GM23338 (cell line): ENCODE measurements around the gene NELFA. TPM values are rescaled to one million over a fixed set of nuclear protein-coding genes. Genes with fewer than 3 reads are reported as not detected.
A peak's percentile ranks its signal among the peaks of the same experiment; 100 is the strongest.

Source experiments
- ATAC-seq: fragments of 200-7000 bp; cut with Tn5 transposase; 3 replicates; pipeline ENCODE4 v1.9.1; 2020
- DNase-seq: peaks from one replicate; pipeline ENCODE4 v3.0.0-alpha.2; 2015; ENCODE audit warnings: low spot score
- H2AFZ ChIP-seq: fragments of 200-600 bp; sonication (generic); 2 replicates; pipeline ENCODE4 v1.8.0; 2016; ENCODE audit warnings: antibody characterized with exemption, mild to moderate bottlenecking, moderate library complexity
- H3F3A ChIP-seq: fragments of 200-600 bp; sonication (generic); replicated peaks from 2 replicates; pipeline ENCODE4 v1.8.0; 2017; ENCODE audit warnings: antibody characterized with exemption, mixed run types, low read depth
- H3K27ac ChIP-seq: fragments of 200-600 bp; sonication (generic); 2 replicates; pipeline ENCODE4 v1.6.1; 2016; ENCODE audit warnings: low read depth
- H3K27me3 ChIP-seq: fragments of 200-600 bp; sonication (generic); 2 replicates; pipeline ENCODE4 v1.8.0; 2016; ENCODE audit warnings: mild to moderate bottlenecking, mixed run types, moderate library complexity; ENCODE audit not compliant: insufficient read depth
- H3K36me3 ChIP-seq: fragments of 200-600 bp; sonication (generic); 2 replicates; pipeline ENCODE4 v1.8.0; 2016; ENCODE audit warnings: mild to moderate bottlenecking; ENCODE audit not compliant: insufficient read depth
- H3K4me1 ChIP-seq: fragments of 200-600 bp; sonication (generic); 2 replicates; pipeline ENCODE4 v1.8.0; 2016; ENCODE audit warnings: mild to moderate bottlenecking, moderate library complexity; ENCODE audit not compliant: insufficient read depth
- H3K4me2 ChIP-seq: fragments of 200-600 bp; sonication (generic); 2 replicates; pipeline ENCODE4 v1.7.1; 2017; ENCODE audit warnings: mixed run types
- H3K4me3 ChIP-seq: fragments of 200-600 bp; sonication (generic); 2 replicates; pipeline ENCODE4 v1.6.1; 2016; ENCODE audit warnings: mixed run types
- H3K79me2 ChIP-seq: fragments of 200-600 bp; sonication (generic); replicated peaks from 2 replicates; pipeline ENCODE4 v1.8.0; 2017; ENCODE audit warnings: mild to moderate bottlenecking; ENCODE audit not compliant: insufficient read depth
- H3K9me2 ChIP-seq: fragments of 200-600 bp; sonication (generic); 2 replicates; pipeline ENCODE4 v1.8.0; 2017; ENCODE audit not compliant: insufficient read depth
- H4K20me1 ChIP-seq: fragments of 200-600 bp; sonication (generic); replicated peaks from 2 replicates; pipeline ENCODE4 v1.8.0; 2017; ENCODE audit warnings: mild to moderate bottlenecking; ENCODE audit not compliant: insufficient read depth
- H3K27ac Mint-ChIP-seq: 2 replicates; pipeline ENCODE4 v1.8.0; 2020; ENCODE audit warnings: inconsistent platforms, mild to moderate bottlenecking, moderate library complexity, mixed read lengths
- H3K27me3 Mint-ChIP-seq: 3 replicates; pipeline ENCODE4 v1.8.0; 2022; ENCODE audit warnings: low read depth, mild to moderate bottlenecking, moderate library complexity, mixed read lengths, inconsistent platforms; ENCODE audit not compliant: insufficient read depth, poor library complexity
- H3K36me3 Mint-ChIP-seq: 3 replicates; pipeline ENCODE4 v1.8.0; 2021; ENCODE audit warnings: low read depth, mild to moderate bottlenecking, inconsistent platforms, moderate library complexity, mixed read lengths
- H3K4me1 Mint-ChIP-seq: 3 replicates; pipeline ENCODE4 v1.8.0; 2020; ENCODE audit warnings: mild to moderate bottlenecking, inconsistent platforms, mixed read lengths
- H3K4me3 Mint-ChIP-seq: 3 replicates; pipeline ENCODE4 v1.8.0; 2021; ENCODE audit warnings: moderate library complexity, mild to moderate bottlenecking, inconsistent platforms, mixed read lengths
- H3K9me3 Mint-ChIP-seq: 3 replicates; pipeline ENCODE4 v1.8.0; 2020; ENCODE audit warnings: moderate library complexity, mild to moderate bottlenecking, inconsistent platforms, mixed read lengths
- CREB1 ChIP-seq: fragments of 250-450 bp; sonication (Bioruptor Pico); IDR thresholded peaks from 2 replicates; pipeline ENCODE4 v1.5.0; 2020; ENCODE audit warnings: low read depth, mild to moderate bottlenecking, moderate library complexity
- EZH2 ChIP-seq: fragments of 200-600 bp; sonication (generic); IDR thresholded peaks from one replicate; pipeline ENCODE4 v1.8.0; 2017; ENCODE audit warnings: antibody characterized with exemption, mild to moderate bottlenecking, low read depth; ENCODE audit not compliant: unreplicated experiment
- EZH2phosphoT487 ChIP-seq: fragments of 200-600 bp; sonication (generic); IDR thresholded peaks from one replicate; pipeline ENCODE4 v1.8.1; 2018; ENCODE audit warnings: antibody characterized with exemption; ENCODE audit not compliant: unreplicated experiment
- JUNB ChIP-seq: IDR thresholded peaks from one replicate; pipeline ENCODE4 v1.6.1; 2016; ENCODE audit warnings: antibody characterized with exemption; ENCODE audit not compliant: unreplicated experiment
- NANOG ChIP-seq: IDR thresholded peaks from 2 replicates; pipeline ENCODE4 v1.6.1; 2016; ENCODE audit warnings: antibody characterized with exemption, borderline replicate concordance
- POLR2AphosphoS5 ChIP-seq: IDR thresholded peaks from 2 replicates; pipeline ENCODE4 v1.6.1; 2016; ENCODE audit warnings: antibody characterized with exemption, low read depth
- REST ChIP-seq: IDR thresholded peaks from one replicate; pipeline ENCODE4 v1.6.1; 2018; ENCODE audit warnings: antibody characterized with exemption; ENCODE audit not compliant: unreplicated experiment
- STAT1 ChIP-seq: IDR thresholded peaks from one replicate; pipeline ENCODE4 v1.6.1; 2016; ENCODE audit warnings: antibody characterized with exemption; ENCODE audit not compliant: unreplicated experiment
- ZNF114 ChIP-seq: fragments of 250-450 bp; sonication (Bioruptor Pico); IDR thresholded peaks from 2 replicates; pipeline ENCODE4 v1.5.0; 2020; ENCODE audit warnings: mild to moderate bottlenecking, moderate library complexity
- ZNF331 ChIP-seq: fragments of 250-450 bp; sonication (Bioruptor Pico); IDR thresholded peaks from 2 replicates; pipeline ENCODE4 v1.5.0; 2020; ENCODE audit warnings: low read depth, mild to moderate bottlenecking, moderate library complexity
- ZNF462 ChIP-seq: fragments of 250-450 bp; sonication (Bioruptor Pico); IDR thresholded peaks from 2 replicates; pipeline ENCODE4 v1.5.0; 2020; ENCODE audit warnings: mild to moderate bottlenecking, moderate library complexity
- polyA plus RNA-seq: library from polyadenylated mRNA; unstranded; fragments of >200 nt; fragmentation: Nextera tagmentation; extraction: Ambion mirVana; gene quantifications from 2 replicates; pipeline ENCODE4 v1.2.1, GENCODE V29; 2016
- total RNA-seq: library from RNA; depleted of rRNA; stranded (reverse); fragments of >200 nt; shearing (Covaris generic); gene quantifications from 2 replicates; pipeline ENCODE4 v1.2.3, GENCODE V29; 2014
- TF ChIP-seq, protein P1 (sequence below): IDR thresholded peaks from 2 replicates; pipeline ENCODE4 v1.6.1; 2016; ENCODE audit warnings: antibody characterized with exemption
- TF ChIP-seq, protein P2 (sequence below), 2 experiments: fragments of 200-600 bp in 1 of 2; sonication (generic) in 1 of 2; conservative IDR thresholded peaks; 2 replicates each; pipeline versions ENCODE4 v1.5.1 to v1.6.1; 2016 to 2017; ENCODE audit warnings: antibody characterized with exemption in 2 of 2, low read depth in 2 of 2, mild to moderate bottlenecking in 2 of 2, moderate library complexity in 1 of 2

NELFA gene
- total and polyA plus RNA-seq, 2 experiments from 2014 or later = 62.8 to 63.3 TPM

DNA sequence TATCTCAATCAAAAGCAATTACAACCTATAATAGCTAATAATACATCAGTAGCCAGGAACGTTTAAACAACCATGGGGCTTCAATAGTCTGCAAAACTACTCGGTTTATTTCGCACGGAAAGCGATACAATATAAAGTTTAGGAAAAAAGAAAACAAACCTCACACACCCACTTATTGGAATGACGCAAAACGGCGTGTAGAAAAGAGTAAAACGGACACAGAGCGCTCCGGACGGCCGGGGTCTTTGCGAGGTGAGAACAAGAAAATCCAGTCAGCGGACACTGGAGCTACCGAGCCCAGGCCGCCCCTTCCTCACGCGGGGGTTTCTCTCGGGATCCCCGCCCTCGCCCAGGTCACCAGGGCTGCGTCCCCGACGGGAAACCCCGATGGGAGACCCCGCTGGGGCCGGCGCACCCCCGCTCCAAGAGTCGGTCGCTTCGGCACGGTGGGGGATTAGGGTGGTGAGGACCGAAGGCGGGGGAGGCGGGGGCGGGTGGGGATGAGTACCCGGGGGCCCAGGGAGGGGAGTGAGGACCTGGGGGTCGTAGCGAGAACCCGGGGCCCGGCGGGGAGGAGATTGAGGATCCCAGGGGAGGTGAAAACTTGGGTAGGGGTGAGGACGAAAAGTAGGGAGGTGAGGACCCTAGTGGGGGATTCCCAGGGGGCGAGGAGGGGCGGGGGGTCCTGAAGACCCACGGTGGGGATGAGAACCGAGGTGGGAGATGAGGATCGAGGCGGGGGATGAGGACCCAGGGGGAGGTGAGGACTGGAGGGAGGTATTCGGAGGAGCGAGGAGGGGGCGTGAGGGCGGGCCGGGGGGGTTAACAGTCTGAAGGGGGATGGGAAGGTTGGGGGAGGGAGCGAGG is 737 bp downstream of the NELFA start:
- H3K9me3 Mint-ChIP-seq = no peaks in the 10 kb centered on the region
- H3K27ac Mint-ChIP-seq = peak overlapping the region; percentile 95; the same call in 1 of the 2 replicates
- H3F3A ChIP-seq = peaks cover 3% of the 10 kb centered on the region
- peaks cover 53% of the 10 kb centered on the region for H3K79me2 ChIP-seq
- TF ChIP-seq POLR2AphosphoS5 (no peak), EZH2phosphoT487 (no peak), JUNB (no peak), EZH2 (no peak), ZNF114 (CRISPR knock-in tag) (no peak), STAT1 (no peak), REST (no peak), ZNF331 (CRISPR knock-in tag) (no peak), ZNF462 (CRISPR knock-in tag) (no peak), NANOG (no peak), CREB1 (no peak)
- TF ChIP-seq, protein P1, sequence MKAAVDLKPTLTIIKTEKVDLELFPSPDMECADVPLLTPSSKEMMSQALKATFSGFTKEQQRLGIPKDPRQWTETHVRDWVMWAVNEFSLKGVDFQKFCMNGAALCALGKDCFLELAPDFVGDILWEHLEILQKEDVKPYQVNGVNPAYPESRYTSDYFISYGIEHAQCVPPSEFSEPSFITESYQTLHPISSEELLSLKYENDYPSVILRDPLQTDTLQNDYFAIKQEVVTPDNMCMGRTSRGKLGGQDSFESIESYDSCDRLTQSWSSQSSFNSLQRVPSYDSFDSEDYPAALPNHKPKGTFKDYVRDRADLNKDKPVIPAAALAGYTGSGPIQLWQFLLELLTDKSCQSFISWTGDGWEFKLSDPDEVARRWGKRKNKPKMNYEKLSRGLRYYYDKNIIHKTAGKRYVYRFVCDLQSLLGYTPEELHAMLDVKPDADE = no peak
- TF ChIP-seq, protein P2, sequence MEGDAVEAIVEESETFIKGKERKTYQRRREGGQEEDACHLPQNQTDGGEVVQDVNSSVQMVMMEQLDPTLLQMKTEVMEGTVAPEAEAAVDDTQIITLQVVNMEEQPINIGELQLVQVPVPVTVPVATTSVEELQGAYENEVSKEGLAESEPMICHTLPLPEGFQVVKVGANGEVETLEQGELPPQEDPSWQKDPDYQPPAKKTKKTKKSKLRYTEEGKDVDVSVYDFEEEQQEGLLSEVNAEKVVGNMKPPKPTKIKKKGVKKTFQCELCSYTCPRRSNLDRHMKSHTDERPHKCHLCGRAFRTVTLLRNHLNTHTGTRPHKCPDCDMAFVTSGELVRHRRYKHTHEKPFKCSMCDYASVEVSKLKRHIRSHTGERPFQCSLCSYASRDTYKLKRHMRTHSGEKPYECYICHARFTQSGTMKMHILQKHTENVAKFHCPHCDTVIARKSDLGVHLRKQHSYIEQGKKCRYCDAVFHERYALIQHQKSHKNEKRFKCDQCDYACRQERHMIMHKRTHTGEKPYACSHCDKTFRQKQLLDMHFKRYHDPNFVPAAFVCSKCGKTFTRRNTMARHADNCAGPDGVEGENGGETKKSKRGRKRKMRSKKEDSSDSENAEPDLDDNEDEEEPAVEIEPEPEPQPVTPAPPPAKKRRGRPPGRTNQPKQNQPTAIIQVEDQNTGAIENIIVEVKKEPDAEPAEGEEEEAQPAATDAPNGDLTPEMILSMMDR (conservative IDR thresholded peaks at IDR 0.05; ENCODE audit: low read depth in 2 of 2) = no peak
- peaks cover 7% of the 10 kb centered on the region; the same call in 1 of the 2 replicates for H3K27me3 ChIP-seq
- no peak overlapping the region for H2AFZ ChIP-seq
- peak overlapping the region; percentile 98 for H3K4me2 ChIP-seq
- H3K27ac ChIP-seq = no peak overlapping the region
- H3K4me3 Mint-ChIP-seq = peak overlapping the region; percentile 92
- ATAC-seq (no peak; the same call in 2 of the 3 replicates), DNase-seq (peak; percentile 30)
- peaks cover 47% of the 10 kb centered on the region for H4K20me1 ChIP-seq
- peak overlapping the region; percentile 96 for H3K4me3 ChIP-seq
- H3K27me3 Mint-ChIP-seq = peaks cover 13% of the 10 kb centered on the region
- peaks cover 29% of the 10 kb centered on the region for H3K36me3 Mint-ChIP-seq
- H3K36me3 ChIP-seq = 0 out of 2 replicates have a peak, but pooled peaks cover 3% of the 10 kb centered on the region
- peaks cover 5% of the 10 kb centered on the region; the same call in 1 of the 2 replicates for H3K4me1 ChIP-seq
- peaks cover 9% of the 10 kb centered on the region; the same call in 2 of the 3 replicates for H3K4me1 Mint-ChIP-seq
- no peaks in the 10 kb centered on the region for H3K9me2 ChIP-seq
